GM19193 (cell line): Measurements from ENCODE around the gene ZMAT3.

ENCODE experiments used
- POLR2A ChIP-seq: IDR thresholded peaks from 4 replicates; pipeline ENCODE4 v1.6.1; 2011; ENCODE audit not compliant: insufficient read depth, insufficient read length; ENCODE audit errors: extremely low read depth

ZMAT3 gene

DNA sequence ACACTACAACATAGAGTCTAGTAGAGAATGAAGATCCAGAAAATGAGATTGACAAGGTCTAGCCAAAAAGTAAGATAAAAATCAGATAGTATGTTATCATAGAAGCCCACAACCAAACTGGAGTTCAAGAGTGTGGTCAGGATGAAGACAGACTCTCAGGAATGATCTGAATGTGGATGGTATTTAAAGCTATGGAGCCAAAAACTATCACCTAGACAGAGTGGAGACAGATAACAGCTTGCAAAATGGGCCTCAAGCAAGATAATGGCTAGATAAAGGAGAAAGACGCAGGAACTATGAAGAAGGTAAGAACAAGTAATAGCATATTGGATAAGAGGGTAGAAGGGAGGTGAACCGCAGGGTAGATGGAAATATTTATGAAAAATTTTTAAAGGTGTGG lies 35.4 kb downstream of the ZMAT3 start:
- no peak for TF ChIP-seq POLR2A

DNA sequence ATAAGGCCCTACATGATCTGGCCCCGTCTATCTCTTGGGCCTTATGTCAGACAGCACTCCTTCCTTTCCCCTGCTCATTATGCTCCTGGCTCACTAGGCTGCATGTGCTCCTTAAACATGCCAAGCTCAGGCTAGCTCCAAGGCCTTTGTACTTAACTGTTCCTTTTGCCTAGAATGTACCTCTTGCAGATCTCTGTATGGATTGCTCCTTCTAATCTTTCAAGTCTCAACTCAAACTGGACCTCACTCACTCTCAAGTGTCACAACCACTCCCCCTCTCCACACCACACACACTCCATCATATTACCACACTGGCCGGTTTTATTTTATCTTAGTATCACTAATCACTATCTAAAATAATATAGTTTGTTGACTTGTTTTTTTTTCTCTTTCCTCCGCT lies 36.4 kb downstream of the ZMAT3 start:
- no peak for TF ChIP-seq POLR2A

DNA sequence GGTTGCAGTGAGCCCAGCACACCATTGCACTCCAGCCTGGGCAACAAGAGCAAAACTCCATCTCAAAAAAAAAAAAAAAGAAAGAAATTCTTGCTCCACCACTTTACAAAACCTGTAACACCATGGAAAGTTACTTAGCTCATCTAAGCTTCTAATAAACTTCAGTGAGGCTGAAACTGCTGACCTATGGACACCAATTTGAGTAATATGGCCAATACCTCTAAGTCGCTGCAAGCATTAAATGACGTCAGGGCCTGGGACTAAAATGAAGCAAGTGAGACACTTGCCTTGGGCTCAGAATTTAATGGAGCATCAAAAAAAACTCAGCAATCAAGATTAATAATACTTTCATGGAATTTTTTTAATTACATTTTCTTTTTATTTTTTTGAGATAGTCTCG lies 42.5 kb downstream of the ZMAT3 start:
- no peak for TF ChIP-seq POLR2A

DNA sequence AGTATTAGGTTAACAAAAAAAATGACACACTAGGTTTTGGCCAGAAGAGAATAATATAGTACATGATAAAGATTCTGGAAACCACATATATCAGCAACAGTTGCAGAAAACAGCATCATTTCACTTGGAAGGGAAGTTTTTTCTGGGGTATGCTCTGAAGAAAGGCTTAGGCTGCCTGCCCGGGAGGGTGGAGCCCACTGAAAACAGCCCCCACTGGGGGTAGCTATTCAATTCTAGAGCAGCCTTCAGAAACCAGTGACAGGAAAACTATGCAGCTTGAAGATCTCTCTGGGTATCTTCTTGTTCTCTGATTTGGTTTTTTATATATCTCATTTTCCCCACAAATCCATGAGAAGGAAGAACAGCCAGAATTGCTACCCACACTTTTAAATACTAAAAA lies 43.2 kb downstream of the ZMAT3 start:
- no peak for TF ChIP-seq POLR2A

DNA sequence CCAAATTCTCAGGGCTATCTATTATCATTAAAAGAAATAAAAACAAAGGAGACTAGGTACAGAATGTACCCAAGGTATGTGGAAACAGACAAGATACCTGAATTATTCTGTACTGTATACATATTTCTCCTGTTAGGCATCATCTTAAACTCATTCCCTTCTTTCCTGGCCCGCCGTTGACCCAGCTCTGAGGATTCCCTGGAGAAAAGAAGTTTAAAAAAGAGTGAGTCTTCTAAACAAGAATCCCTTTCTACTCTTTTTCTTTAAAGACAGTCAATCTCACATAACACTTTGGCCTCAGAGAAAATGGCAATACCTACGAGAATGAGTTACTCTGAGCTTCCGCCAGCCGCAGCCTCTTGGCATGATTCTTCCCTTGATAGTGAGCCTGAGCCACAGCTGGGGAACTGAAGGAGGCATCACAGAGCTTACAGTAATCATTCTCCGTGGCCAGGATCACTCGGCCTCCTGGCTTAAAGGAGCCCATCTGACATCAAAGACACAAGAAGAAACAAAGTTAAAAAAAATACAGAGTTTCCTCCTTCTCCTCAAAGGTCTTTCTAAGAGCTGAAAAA lies 44.2 kb downstream of the ZMAT3 start:
- TF ChIP-seq POLR2A: no peak

DNA sequence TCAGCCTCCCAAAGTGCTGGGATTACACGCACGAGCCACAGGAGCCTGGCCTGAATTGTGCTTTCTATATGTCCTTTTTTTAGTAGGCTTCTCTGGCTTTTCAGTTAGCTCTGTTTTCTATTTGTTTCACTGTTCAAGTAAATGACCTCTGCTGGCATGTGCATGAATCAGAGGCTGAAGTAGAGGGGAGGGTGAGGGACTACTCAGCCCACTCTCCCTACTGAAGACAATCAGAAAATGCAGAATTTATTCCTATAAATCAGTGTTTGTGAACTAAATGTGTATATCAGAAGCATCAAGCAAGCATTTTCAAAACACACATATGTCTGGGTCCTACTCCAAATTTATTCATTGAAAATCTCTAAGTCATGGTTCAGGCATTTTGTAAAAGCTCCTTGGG lies 45.0 kb downstream of the ZMAT3 start:
- TF ChIP-seq POLR2A: no peak

DNA sequence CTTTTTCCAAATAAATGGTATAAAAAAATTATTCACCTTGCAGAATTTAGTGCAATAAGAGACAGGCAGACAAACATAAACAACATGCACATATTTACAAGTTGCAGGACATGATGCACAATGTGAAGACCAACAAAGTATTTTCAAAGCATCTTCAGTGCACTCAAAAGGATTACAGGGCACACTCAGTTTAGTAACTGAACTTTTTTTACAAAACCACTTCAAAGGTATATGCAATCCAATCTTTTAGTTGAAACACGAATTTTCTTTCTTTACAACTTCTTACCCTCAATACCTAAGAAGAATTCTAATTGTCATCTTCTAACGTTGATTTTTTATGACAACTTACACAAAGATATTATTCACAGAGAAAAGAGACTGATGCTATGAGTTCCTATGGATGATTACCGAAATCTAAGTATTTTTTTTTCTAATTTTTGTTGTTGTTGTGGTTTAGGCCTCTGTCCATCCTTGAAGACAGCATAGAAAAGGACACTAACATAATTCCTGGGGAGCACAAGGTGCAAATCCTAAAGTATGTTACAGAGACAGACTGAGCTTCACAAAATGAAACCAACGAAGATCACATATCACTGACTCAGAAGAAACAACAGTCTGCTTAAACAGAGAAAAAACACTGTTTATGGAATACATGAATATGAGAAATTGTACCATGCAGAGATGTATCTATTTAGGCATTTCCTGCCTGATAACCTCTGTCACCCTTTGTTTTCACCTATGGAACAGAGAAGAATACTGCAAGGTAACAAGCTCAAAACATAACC lies 50.3 kb downstream of the ZMAT3 start:
- TF ChIP-seq POLR2A: no peak

DNA sequence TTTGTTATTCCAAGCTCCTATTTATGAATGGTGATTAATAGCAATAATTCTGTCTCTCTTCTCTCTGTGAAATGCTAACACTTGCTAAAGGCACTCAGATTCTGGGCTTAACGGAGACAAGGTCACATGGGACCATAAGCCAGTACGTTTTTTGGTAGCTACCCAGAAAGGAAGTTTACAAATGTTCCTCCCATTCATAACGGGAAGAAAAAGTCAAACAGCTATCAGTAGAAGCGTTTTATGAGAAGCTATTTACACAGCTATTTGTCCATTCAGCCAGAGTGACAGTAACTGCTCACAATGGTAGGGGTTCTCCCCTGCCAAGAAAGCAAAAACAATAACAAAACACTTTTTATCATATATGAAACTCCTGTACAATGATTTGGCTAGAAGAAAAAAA lies 51.5 kb downstream of the ZMAT3 start:
- no peak for TF ChIP-seq POLR2A

DNA sequence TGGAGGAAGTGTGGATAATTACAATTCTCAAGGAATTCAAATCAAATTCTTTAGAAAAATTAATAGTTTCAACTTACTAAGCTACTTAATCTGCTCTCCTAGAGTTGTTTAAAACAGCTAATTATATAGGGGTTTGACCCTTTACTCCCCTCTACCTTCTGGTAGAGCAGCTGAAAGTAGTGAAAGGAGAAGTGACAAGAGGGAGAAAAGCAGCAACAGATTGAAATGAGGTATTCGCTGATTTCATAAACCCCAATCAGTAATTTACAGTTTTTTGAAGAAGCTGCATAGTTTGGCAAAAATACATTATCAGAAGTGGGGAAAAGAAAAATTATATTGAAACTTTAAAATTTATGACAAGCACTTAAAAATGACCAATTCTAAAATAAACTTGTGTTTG lies 52.8 kb downstream of the ZMAT3 start:
- no peak for TF ChIP-seq POLR2A

DNA sequence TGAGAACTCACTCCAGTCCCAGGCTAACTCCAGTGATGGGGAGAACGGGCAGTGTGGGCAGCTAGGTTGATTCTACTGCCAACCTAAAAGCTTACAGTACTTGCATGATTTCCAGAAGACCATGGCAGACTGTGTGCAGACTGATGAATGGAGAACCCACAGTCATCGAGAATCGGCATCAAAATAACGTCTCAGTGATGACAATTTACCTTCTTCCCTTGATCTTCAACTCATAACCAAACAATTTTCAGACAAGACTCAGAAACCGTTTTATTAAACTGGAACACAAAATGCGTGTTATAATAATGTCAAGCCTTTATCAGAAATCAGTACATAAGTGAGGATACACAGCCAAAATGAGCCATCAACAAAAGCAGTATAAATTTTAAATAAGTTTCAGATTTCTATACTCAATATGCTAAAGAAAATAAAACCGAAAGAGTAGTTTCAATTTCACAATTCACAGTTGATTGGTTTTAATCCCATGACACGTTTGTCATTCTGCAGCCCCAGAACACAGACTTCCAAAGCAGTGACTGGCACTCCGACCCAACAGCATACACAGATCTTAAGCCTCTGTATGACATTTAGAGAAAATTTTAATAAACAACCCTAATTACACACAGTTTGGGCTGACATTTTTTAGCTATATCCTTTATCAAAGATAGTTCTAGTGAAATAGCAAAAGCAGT lies 54.5 kb downstream of the ZMAT3 start:
- no peak for TF ChIP-seq POLR2A

DNA sequence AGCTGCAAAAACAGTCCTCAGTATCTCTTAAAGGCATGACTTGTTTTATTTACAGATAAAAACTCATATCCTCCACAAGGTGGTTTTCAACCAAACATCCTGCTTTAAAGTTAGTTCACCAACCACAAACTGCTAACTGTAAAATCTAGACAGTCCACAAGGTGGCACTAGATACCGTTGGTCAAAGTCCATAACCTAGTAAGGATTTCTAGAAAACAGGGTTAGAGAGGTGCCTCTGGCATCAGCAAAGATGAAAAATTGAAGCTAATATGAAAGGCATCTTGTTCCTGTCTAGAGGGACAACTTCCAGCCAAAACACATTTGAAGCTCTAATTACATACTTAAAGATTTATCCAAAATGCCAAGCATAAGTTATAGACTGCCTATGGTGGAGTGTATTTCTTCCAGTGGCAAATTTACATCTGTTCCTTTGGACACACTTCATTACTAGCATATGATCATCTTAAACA lies 56.0 kb downstream of the ZMAT3 start:
- TF ChIP-seq POLR2A: no peak

DNA sequence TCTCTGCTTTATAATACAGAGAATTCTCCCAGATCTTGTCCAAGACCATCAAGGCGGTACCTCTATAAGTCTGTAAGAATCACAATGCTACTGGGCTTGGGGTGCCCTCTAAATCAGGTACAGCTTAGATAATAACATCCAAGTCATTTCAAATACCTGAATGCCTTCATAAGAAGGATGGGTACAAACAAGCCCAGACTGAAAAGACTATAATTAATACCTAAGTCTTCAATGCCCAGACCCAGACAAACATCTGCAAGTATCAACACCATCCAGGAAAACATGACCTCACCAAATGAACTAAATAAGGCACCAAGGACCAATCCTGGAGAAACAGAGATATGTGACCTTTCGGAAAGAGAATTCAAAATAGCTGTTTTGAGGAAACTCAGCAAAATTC lies 65.9 kb downstream of the ZMAT3 start:
- TF ChIP-seq POLR2A: no peak

DNA sequence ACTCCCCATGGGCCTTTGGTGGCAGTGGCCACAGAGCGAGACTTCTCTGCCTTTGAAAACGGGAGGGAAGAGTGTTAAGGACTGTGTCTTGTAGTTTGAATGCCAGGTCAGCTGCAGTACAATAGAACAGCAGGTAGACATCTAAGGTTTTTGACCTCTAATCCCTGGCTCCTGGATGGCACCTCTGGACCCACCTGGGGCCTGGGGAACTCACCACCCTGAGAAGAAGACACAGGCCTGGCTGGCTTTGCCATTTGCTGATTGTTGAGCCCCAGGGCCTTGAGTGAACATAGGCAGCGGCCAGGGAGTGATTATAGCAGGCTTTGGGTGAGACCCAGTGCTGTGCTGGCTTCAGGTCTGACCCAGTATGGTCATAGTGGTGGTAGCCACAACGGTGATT lies 66.4 kb downstream of the ZMAT3 start:
- TF ChIP-seq POLR2A: no peak

DNA sequence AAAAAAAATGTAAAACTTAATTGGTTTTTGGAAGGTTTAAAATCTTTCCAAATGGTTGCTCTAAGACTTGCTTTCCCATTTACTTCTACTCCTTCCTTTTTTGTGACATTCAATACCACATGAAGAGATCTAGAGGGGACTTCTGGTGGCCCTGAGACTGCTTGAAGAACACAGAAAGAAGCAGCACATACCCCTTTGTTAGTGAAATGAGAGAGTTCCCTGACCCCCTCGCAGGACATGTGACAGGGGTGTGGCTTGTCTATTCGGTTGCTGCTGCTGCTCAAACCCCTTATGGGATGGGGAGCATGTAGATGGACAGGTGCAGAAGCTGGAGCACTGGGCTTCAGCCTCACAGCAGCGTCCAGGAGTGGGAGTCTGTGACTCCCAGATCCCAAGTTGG lies 71.0 kb downstream of the ZMAT3 start:
- TF ChIP-seq POLR2A: no peak

DNA sequence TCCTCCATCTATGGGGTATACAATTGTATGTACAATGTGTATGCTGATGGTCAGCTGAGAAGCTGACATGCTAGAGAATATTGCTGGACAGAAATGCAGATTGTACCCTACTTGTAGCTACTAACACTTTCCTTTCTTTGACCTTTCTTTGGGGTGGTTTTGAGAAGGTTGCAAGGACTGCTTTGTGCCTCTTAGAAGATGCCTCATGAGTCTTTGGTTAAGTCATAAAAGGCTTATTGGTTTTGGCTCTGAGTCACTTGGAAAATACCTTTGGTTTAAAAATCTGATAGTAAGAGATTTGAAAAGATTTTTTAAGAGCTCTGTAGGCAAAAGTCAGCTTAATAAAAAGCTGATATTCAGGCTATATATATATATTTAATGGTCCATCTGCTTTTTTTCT lies 71.5 kb downstream of the ZMAT3 start:
- TF ChIP-seq POLR2A: no peak

DNA sequence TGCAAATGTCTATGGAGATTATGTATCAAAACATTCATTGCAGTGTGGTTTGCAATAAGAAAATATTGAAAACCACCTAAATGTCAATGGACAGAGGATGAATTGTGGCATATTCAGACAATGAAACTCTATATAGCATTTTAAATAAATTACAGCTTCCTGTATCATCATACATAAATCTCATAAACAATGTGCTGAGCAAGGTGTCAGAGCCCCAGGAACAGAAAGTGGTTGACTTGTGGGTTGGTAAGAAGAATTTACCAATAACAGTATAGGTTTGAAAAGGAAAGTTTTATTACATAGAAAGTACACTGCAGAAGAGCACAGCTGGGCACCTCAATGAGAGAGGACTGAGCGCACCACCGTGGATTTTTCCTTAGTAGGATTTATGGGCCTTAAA lies 75.2 kb downstream of the ZMAT3 start:
- no peak for TF ChIP-seq POLR2A
